ENCODE data around the gene CACNA1D. TPM values are rescaled to one million over a fixed set of nuclear protein-coding genes. Genes with fewer than 3 reads are reported as not detected.

Gene CACNA1D
- total RNA-seq, 1 donor from 2014 or later = 1.3 TPM

DNA sequence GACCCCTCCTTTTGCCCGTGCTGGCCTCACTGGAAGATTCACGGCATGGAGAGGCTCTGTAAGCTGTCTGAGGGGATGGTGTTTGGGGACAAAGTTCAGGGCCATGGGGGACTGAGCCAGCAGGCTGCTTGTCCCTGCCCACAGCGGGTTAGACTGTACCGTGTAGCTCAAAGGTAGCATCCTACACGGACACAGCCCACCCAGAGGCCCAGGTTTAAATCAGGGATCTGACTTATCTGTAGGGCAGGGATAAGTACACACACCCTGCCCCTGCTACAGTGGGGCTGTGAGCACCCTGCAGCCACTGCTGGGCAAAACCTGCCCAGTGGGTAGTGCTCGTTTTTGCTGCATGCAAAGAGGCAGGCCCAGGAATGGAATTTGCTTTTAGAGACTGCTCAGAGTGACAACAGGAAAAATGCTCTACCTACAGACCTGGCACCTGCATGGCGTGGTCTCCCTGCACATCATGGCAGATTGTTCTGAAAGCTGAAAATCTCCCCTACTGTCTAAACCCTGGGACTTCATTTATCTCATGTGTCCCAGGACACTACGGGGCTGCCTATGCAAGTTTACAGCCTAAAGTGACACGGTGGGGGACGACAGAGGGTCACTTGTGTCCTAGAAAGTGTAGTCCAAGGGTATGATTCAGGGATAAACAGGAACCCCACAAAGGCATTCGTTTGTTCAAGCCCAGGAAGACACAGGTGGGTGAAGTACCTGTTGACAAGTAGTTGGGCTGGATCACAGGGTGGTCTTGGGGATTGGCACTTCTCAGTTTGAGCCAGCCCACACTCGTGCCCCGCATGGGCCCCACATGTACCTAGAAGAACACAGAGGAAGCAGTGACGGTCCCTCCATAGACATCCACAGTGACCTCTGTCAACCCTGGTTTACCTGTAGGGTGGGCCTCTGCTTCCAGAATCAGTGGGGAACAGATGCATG is 324.1 kb downstream of the CACNA1D start:
- intact Hi-C loops (cut with micrococcal nuclease) = no loop called here

DNA sequence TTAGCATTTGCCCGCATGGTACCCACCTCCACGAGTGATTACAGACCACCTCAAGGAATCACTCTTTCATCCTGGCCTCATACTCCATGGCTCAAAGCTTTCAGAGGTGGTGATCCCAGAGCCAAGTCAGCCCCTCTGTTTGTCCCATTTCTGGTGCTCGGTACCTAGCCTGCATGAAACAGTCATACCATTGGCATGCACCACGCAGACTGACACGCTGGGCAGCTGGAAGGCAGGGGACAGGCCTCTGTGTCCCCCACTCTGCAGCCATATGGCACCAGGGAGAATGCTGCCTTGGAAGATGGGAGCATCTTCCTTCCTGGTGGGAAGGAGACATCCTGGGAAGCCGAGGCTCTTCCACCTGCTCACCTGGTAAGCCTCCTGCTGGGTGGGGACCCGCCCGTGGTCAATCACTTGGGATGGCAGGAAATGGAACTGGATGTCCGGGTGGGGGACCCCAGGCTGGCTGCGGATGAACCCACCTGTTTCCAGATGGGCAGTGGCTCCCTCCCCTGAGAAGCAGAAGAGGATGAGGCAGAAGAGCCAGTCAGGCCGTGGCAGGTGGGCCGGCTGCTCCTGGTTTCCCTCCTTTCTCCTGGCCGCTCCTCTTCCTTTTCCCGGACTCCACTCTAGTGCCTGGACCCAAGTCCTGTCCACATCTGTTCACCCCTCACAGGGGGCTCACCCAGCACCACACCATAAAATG is 324.9 kb downstream of the CACNA1D start:
- intact Hi-C loops (cut with micrococcal nuclease) = no loop called here

DNA sequence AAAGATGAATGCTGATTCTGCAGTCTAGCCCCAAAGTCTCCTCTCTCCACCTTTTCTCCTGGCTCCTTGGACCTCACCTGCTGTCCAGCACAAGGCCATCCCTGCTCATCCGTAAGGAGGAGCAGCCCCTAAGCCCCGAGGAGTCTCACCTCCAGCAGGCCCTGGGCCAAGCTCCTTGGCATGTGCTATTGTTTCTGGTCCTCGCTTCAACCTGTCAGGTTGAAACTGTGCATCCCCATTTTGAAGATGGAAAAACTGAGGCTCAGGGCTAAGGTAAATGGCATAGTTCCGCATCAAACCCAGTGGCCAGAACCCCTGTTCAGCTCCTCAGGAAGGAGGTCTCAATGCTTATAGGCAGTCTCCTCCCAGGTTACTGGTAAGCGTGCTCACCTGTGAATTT is 325.7 kb downstream of the CACNA1D start:
- intact Hi-C loops (cut with micrococcal nuclease) = no loop called here

DNA sequence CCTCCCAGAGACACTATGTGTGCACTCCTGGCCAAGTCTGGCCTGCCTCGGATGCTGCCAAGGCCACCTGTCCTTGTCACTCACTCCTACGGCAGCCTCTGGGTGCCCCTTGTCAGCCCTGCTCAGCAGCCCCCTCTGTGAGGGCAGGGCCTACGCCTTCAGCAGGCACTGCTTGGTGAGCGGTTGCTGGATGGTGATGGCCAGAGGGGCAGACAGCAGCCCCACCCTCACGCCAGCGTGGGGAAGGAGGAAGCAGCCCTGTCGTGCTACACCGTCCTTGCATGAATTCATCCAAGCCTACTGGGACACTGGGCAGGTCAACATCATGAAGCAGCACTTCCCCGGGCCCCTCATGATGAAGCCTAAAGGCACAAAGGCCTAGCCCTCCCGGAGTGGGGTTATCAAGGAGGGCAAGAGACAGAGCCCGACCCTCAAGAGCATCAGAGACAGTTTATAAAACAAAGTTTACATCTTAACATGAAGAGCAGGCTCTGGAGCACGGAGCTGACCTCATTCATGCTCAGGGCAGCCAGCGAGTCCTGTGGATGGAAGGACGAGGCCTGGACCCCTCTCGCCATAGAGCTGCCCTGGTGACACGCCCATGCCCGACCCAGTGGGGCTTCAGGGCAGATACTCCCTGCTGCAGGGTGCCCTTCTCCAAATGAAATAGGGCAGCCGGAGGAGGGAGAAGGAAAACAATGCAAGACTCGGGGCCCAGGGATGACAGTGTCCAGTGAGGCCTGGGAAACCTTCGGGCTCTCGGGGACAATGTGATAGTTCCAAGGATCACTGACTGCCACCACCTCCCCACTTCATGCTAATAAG is 326.6 kb downstream of the CACNA1D start:
- intact Hi-C loops (cut with micrococcal nuclease) = loop anchor here (1.0 kb wide), 1 partner anchor 22 kb away; no protein-coding TSS in a partner anchor

DNA sequence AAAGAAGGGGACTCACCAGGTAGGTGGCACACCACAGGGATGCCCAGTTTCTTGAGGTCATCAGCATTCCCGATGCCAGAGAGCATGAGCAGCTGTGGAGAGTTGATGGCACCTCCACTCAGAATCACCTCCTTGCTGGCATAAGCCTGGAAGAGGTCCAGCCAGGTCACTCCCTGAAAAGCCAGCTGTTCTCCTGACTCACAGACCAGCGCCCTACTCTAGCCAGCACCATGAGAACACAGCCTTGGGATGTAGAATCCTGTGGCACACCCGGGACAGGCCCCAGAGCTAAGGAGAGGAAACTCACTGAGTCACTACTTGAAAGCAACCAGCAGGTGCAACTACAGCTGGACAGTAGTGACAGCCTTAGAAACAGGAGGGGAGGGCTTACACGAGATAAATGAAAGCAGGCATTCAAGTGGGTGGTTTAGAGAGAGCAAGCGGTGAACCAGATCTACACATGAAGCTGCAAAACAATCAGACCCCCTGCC is 327.3 kb downstream of the CACNA1D start:
- intact Hi-C loops (cut with micrococcal nuclease) = loop anchor here (1.0 kb wide), 1 partner anchor 22 kb away; no protein-coding TSS in a partner anchor

DNA sequence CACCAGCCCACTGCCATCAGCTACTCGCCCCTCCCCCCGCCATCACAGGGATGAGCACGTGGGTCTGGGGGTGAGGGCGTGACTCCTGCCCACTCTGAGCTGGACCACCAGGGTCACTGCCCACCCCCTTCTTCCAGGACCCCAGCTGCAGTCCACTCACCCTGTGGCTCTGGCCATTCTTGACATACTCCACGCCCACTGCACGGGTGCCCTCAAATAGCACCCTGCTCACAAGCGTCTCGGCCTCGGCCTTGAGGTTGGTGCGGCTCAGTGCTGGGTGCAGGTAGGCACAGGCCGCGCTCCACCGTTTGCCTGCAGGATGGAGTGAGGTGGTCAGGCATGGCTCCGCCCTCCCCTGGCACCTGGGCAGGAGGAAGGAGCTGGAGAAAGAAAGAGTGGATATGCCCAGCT is 327.9 kb downstream of the CACNA1D start:
- intact Hi-C loops (cut with micrococcal nuclease) = no loop called here

DNA sequence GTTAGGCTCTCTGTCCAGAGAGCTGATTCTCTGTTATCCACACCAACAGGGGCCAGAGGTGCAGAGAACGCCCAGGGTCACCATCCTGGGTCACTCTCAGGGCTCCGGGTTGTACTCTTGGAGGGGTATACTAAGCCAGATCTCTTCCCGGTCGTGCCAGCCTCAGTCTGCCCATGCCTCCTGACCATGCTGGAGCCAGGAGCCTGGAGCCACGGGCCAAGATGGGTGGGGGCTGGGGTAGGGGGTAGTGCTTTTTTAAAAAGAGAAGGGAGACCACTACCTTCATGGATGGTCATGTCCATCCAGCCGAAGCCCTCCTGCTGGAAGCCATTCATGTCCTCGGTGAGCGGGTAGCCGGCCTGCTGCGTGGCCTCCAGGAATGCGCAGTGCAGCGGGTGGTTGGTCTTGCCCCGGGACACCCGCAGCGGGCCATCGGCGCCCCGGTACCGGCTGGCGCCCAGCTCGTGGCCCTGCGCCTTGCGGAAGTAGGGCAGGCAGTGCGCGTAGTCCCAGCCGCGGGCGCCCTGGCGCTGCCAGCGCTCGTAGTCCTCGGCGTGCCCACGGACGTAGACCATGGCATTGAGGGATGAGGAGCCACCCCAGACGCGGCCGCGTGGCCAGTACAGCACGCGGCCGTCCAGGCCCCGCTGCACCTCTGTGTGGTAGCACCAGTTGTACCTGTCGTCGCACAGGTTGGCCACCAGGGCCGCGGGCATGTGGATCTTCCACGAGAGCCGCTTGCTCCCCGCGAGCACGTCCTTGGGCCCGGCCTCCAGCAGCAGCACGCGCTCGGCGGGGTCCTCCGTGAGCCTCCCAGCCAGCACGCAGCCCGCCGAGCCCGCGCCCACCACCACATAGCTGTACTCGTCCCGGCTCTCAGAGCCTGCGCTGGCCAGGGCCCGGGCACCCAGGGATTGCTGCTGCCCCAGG is 328.9 kb downstream of the CACNA1D start:
- intact Hi-C loops (cut with micrococcal nuclease) = no loop called here

DNA sequence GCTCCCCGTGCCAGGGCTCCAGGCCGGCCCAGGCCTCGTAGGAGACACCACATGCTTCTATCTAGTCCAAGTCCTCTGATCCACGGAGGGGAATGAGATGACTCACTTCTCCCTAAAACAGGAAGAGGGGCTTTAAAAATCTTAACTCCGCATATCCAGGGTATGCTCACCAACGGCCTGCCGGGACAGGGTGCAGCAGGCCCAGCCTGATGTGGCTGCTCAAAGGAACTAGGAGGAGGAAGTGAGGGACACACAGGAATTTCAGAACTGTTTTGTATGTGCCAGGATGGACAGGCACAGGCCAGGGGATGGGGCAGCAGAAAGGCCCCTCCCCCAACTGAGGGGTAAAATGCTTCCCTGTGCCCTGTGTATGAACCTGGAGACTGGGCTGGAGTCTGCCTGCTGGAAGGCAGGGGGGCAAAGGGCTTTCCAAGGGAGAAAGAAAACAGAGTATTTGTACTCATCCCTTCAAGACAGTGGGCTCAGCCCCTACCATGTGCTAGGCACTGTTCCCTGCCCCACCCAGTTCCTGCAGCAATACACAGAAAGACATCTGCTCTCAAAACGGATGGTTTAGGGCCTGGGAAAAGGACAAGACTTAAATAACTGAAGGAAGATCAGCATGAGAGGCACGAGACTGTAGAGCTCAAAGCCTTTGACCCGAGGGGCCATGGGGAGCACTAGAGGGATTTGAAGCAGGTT is 329.7 kb downstream of the CACNA1D start:
- intact Hi-C loops (cut with micrococcal nuclease) = no loop called here

DNA sequence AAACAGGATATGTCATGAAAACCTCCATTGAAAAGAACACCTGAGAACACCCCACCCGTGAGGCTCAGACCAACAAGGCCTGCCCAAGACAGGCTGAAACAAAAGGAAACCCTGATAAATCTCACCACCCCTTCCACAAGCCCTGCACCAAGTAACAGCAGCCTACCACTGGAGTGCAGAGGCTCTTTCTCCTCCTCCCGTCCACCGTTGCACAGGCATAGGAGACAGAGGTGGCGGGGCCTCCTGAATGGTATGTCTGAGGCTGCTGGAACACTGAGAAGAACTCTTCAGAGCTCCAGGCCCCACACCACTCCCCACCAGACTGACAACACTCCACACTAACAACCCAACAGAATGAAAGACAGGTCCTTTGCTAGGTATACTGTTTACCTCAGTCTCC is 330.4 kb downstream of the CACNA1D start:
- intact Hi-C loops (cut with micrococcal nuclease) = no loop called here

DNA sequence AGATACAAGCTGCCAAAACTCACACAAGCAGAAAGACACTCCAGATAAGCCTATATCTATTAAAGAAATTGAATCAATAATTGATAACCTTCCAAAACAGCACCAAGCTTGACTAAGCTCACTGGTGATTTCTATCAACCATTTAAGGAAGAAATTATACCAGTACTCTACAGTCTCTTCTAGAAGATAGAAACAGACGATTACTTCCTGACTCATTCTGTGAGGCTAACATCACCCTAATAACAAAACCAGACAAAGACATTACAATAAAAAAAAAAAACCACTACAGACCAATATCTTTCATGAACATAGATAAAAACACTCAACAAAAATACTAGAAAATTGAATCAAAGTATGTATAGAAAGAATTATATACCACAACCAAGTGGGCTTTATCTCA is 331.6 kb downstream of the CACNA1D start:
- intact Hi-C loops (cut with micrococcal nuclease) = no loop called here

DNA sequence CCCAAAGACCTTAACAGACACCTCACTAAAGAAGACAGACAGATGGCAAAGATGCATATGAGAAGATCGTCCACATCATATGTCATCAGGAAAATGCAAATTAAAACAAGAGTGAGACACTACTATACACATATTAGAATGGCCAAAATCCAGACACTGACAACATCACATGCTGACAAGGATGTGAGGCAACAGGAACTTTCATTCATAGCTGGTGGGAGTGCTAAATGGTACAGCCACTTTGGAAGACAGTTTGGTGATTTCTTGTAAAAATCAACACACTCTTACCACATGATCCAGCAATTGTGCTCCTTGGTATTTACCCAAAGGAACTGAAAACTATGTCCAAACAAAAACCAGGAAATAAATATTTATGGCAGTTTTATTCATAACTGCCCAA is 334.2 kb downstream of the CACNA1D start:
- intact Hi-C loops (cut with micrococcal nuclease) = no loop called here

DNA sequence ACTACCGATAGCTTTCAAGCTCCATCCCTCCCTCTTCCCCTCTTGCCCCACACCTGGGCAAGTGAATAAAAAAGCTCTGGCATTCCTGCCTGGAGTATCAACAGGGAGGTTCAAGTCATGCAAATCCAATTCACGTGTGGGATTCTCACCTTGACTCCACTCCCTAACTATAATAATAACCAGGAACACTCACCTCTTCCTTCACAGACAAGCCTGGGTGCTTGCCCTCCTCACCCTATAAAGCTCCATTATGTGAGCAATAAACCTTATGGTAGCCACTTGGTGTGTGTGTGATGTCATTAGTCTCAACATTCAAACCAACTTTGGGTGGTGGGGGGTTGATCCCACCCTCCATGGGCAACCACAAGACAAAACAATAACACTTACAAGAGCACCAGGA is 335.2 kb downstream of the CACNA1D start:
- intact Hi-C loops (cut with micrococcal nuclease) = no loop called here

DNA sequence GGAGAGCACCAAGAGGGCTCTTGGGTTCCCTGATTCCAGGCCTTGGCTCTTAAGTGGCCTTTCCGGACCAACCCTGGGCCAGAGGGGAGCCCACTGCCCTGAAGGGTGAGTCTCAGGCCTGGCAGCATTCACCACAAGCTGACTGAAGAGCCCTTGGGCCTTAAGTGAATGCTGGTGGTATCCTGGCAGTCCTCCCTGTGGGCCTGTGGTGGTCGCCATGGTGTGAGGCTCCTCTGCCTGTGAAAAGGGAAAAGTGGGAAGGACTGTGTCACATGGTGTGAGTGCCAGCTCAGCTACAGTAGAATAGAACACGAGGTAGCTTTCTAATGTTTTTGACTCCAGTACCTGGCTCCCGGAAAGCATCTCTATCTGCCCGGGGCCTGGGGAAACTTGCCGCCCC is 336.5 kb downstream of the CACNA1D start:
- intact Hi-C loops (cut with micrococcal nuclease) = no loop called here

DNA sequence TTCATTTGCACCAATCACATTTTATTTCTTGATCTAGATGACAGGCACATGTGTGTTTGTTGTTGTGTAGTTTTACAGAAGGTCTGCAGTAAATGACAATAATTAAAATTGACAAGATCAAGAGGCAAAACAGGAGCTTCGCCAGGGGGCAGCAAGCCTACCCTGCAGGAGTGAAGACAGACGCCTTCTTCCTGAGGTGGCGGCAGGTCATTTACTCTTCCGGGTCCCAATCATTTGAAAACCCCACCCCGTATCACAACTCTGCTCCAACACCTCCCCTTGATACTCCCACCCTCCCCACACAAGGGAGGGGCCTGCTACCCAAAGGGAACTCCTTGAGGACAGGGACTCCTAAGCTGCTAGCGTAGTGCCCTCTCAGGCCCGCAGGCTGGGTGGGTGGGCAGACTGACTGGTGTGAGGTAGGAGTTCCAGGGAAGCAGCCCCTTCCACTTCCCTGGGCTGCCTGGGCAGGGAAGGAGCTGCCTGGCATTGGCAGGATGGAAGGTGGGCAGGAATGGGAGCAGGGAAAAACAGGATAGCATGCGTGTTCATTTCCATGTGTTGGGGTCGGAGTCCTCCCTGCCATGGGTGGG is 338.7 kb downstream of the CACNA1D start:
- intact Hi-C loops (cut with micrococcal nuclease) = no loop called here

DNA sequence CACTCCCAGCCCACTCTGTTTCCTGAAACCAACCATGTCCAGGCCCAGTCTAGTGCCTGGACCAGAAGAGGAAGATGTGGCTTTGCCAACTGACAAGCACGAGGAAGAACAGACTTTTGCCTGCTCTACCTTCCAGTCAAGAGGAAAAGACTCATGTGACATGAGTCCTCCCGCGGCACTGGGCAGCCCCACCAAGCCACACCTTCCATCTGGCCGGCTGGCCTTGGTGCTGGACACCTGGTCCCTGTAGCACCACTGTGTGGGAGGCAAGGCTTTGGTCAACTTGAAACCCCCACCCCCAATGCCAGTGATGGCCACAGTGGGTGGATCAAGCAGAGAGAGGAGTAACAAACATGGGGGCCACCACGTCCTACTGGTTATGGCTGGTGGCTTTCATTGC is 339.3 kb downstream of the CACNA1D start:
- intact Hi-C loops (cut with micrococcal nuclease) = no loop called here

DNA sequence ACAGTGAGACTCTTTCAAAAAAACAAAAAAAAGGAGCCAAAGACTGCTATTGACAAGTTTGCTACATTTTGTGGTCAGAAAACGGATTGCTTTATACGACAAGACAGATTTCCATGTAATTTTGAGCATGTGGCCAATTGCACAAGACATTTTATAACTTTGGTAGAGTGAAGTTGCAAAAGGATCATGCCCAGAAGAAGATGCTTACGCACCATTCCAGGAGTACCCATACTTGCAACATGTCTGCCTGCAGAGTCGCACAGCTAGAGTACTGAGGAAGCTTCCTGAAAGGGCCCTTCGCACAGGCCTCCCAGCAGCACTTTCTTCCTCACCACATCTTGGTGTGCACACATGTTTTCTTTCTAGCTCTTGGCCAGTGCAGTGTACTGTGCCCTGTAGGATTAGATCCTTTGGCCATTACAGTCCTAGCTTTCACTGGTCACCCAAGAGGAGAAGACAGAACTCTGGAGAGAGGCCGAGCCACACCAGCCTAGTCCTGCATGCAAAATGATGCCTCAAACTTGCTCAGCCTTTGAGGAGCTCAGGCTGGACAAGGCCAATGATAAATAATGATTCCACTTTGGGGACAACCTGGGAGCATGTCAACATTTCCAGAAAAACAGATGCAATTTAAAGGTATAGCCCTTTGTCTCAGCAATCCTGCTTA is 340.2 kb downstream of the CACNA1D start:
- intact Hi-C loops (cut with micrococcal nuclease) = no loop called here

DNA sequence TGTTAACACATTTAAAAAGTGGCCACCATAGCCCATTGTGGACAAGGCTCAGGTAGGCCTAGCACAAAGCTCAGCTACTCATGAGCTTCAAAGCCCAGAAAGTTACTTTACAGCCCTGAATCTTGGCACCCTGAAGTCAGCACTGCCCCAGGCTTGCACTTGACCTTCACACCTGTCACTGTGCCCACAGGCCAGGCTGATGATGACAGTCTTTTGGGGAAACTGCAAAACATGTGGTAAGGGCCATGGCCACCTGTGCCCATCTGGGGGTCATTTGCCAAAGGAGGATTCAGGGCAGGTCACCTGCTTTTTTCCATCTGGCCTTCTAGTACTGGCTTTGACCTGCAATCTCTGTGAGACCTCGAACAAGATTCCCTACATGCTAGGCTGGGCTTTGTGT is 340.8 kb downstream of the CACNA1D start:
- intact Hi-C loops (cut with micrococcal nuclease) = no loop called here

DNA sequence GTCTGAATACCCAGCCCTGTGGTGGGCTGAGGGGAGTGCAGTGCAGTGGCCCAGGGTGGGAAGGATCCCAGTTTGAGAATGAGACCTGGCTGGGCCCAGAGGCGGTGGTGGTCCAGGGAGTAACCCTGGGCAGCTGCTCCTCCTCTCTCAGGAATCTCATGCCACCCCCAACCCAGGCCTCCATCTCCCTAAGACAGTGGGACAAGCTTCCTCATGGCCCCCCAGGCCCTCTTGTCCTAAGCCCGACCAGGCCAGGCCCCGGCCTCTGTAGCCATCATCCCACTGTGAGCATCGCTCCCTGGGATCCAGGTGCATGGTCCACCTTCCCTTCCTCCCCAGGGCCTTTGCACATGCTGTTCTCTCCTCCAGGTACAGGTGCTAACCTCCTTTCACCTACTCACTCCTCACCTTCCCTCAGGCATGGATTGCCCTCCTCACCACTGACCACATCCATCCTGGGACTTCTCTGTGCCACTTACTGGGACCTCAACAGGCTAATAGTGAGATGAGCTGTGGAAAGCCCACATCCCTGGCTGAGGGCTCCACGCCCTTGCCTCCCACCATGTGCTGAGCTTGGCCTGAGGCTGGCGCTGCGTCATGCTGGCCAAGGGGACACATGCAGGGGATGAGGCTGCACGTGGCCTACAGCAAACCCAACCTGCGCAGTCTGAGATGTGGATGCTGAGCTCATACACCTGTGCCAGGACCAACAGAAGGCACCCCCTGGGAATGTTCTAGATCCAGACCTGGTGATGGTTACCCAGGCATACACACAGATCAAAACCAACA is 341.9 kb downstream of the CACNA1D start:
- intact Hi-C loops (cut with micrococcal nuclease) = no loop called here
